ENCODE results near the gene BRAT1.

- TF ChIP-seq CTCF (IDR thresholded peaks at IDR 0.05; ENCODE audit: poor library complexity, severe bottlenecking), result no peak
- TF ChIP-seq EP300 (conservative IDR thresholded peaks at IDR 0.05; ENCODE audit: poor library complexity, severe bottlenecking), result no peak
- no peak for TF ChIP-seq EZH2 (IDR thresholded peaks at IDR 0.05; ENCODE audit: borderline replicate concordance, insufficient read depth, low read length, poor library complexity, severe bottlenecking)
- no peak for TF ChIP-seq RAD21 (conservative IDR thresholded peaks at IDR 0.05)
- TF ChIP-seq POLR2AphosphoS5 (IDR thresholded peaks at IDR 0.05), result no peak
- TF ChIP-seq TAF1 (IDR thresholded peaks at IDR 0.05; ENCODE audit: low read depth), result no peak
- no peak for TF ChIP-seq MXI1 (conservative IDR thresholded peaks at IDR 0.05; ENCODE audit: poor library complexity, severe bottlenecking)
- TF ChIP-seq SMC3 (conservative IDR thresholded peaks at IDR 0.05; ENCODE audit: poor library complexity), result no peak
These were observed 36.6 kb downstream of the BRAT1 start for GRCh38 chr7:2518737-2519118.
